IPS DF 6.9 (cell line): ENCODE data around the gene IKBKG.
"Not testable (repeated sequence)": the region's sequence is repeated elsewhere in the genome, so short reads cannot be mapped to it uniquely, and the experiment has no call there.

Experiments used
- DNase-seq: peaks from one replicate; pipeline ENCODE4 v3.0.0-alpha.2; 2013; ENCODE audit warnings: low read depth, low spot score
- H3K27ac ChIP-seq: one replicate; pipeline ENCODE4 v1.5.1; 2013; ENCODE audit warnings: low read length, control low read depth
- H3K27me3 ChIP-seq: 2 replicates; pipeline ENCODE4 v1.6.1; 2013; ENCODE audit warnings: mild to moderate bottlenecking, low read length; ENCODE audit not compliant: control insufficient read depth, insufficient read depth
- H3K36me3 ChIP-seq: 2 replicates; pipeline ENCODE4 v1.6.1; 2013; ENCODE audit warnings: low read length; ENCODE audit not compliant: control insufficient read depth, insufficient read depth
- H3K4me1 ChIP-seq: 2 replicates; pipeline ENCODE4 v1.6.1; 2013; ENCODE audit warnings: low read length; ENCODE audit not compliant: control insufficient read depth, insufficient read depth
- H3K4me3 ChIP-seq: 2 replicates; pipeline ENCODE4 v1.5.1; 2013; ENCODE audit warnings: mild to moderate bottlenecking, low read length
- H3K9me3 ChIP-seq: 2 replicates; pipeline ENCODE4 v1.6.1; 2013; ENCODE audit warnings: low read length, inconsistent platforms; ENCODE audit not compliant: control insufficient read depth, insufficient read depth
- WGBS: extraction: QIAGEN DNeasy Blood & Tissue Kit; methylation state at CpG from one replicate; pipeline ENCODE4 v1.1.7; 2013; ENCODE audit warnings: mixed read lengths, missing lambda C conversion rate; ENCODE audit not compliant: insufficient read length, insufficient coverage; 5-methylcytosine and 5-hydroxymethylcytosine counted together

The IKBKG gene

DNA sequence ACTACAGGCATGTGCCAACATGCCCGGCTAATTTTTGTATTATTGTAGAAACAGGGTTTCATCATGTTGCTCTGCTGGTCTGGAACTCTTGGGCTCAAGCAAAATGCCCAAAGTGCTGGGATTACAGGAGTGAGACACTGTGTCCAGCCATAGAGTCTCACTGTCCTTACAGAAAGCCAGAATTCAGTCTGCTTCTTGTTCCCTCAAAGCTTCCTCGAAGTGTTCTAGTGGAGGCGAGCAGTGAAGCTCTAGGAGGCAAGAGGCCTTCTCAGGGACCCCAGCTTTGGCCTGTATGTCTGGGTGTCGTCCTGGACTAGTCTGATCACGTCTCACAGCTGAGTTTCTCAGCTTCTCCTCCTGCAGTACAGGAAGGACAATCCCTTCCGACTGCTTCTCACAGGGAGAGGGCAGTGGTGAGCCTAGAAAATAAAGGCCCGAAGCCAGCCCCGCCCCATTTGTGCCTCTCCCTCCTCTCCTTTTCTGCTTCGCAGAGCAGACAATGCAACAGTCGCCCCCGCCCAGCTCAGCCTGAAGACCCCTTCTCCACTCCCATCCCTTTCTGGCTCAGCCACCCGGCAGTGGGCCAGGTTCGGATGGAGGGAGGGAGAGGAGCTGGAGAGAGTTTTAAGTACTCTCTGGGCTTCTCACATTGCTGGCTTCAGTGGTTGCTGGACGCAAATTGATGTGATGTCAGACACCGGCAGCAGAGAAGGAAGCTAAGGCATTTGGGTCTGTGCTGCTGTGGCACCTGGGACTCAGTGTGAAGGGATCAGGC lies 20.3 kb upstream of the IKBKG start:
- no peak for DNase-seq

GRCh38 chrX:154529206-154529612 lies 18.2 kb upstream of the IKBKG start:
- H3K4me3 ChIP-seq: no peak overlapping the region
- no peaks in the 10 kb centered on the region for H3K9me3 ChIP-seq
- no CpG with 5 or more reads among the region's 6 CpGs for WGBS
- no peak for DNase-seq
- no peaks in the 10 kb centered on the region; the same call in 1 of the 2 replicates for H3K4me1 ChIP-seq
- peaks cover 11% of the 10 kb centered on the region for H3K36me3 ChIP-seq
- no peaks in the 10 kb centered on the region for H3K27me3 ChIP-seq
- no peak overlapping the region for H3K27ac ChIP-seq

More for the DNA sequence above, 20.3 kb upstream of the IKBKG start:
- Histone ChIP-seq H3K36me3 (no peaks in the 10 kb centered on the region), H3K4me3 (peak overlapping the region; percentile 17; the same call in 1 of the 2 replicates), H3K27ac (no peak overlapping the region), H3K9me3 (no peaks in the 10 kb centered on the region), H3K27me3 (no peaks in the 10 kb centered on the region), H3K4me1 (no peaks in the 10 kb centered on the region; the same call in 1 of the 2 replicates)
- WGBS: no CpG with 5 or more reads among the region's 15 CpGs

- Histone ChIP-seq H3K9me3 (no peaks in the 10 kb centered on the region), H3K36me3 (peaks cover 15% of the 10 kb centered on the region), H3K4me1 (no peaks in the 10 kb centered on the region; the same call in 1 of the 2 replicates), H3K4me3 (no peak overlapping the region), H3K27me3 (no peaks in the 10 kb centered on the region), H3K27ac (no peak overlapping the region)
- no peak for DNase-seq
- no CpG with 5 or more reads among the region's 11 CpGs for WGBS
These were observed 17.1 kb upstream of the IKBKG start for GRCh38 chrX:154530286-154530685.

- DNase-seq: no peak
- H3K4me1 ChIP-seq: no peaks in the 10 kb centered on the region; the same call in 1 of the 2 replicates
- H3K9me3 ChIP-seq: no peaks in the 10 kb centered on the region
- H3K27ac ChIP-seq: no peak overlapping the region
- no peaks in the 10 kb centered on the region for H3K27me3 ChIP-seq
- peaks cover 15% of the 10 kb centered on the region for H3K36me3 ChIP-seq
- WGBS: no CpG with 5 or more reads among the region's 16 CpGs
- no peak overlapping the region for H3K4me3 ChIP-seq
These were observed 15.8 kb upstream of the IKBKG start for GRCh38 chrX:154531626-154532025.

GRCh38 chrX:154532690-154533089 lies 14.7 kb upstream of the IKBKG start:
- H3K27me3 ChIP-seq: no peaks in the 10 kb centered on the region
- H3K27ac ChIP-seq: no peak overlapping the region

DNA sequence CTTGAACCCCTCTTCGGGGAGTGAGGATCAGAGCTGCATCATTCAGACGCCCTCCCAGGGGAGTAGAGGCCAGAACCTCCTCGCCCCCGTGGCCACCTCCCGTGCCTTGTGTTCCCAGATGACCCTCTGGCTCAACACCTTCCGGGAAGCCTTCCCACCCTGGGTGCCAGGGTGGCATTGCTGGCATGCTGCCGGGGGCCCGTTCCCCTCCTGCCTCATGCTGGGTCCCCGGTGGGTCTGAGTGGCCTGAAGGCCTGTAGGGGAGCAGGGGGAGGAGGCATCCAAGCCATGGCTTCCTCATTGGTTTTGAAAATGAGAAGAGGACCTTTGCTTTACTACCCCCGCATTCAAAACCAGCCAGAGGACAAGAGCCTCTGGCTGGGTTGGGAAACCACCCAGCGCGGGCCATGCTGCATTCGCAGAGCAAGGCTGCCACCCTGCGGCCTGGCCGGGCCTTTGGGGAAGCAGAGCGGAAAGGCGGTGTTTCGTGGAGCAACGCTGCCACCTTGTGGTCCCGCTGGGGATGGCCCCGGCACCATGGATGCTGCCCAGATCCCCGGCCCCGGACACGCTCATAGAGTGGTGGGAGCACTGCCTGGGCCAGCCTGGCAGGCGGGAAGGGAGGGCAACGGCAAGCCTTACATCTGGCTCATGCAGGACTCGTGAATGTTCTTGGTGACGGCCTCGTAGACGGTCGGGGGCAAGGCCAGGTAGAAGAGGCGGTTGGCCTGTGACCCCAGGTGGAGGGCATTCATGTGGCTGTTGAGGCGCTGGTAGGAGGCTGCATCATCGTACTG lies 12.7 kb upstream of the IKBKG start:
- H3K27ac ChIP-seq: no peak overlapping the region
- DNase-seq: no peak
- H3K4me1 ChIP-seq: no peaks in the 10 kb centered on the region
- WGBS: no CpG with 5 or more reads among the region's 34 CpGs
- no peaks in the 10 kb centered on the region for H3K9me3 ChIP-seq
- peaks cover 15% of the 10 kb centered on the region for H3K36me3 ChIP-seq
- no peaks in the 10 kb centered on the region for H3K27me3 ChIP-seq
- H3K4me3 ChIP-seq: no peak overlapping the region

More at GRCh38 chrX:154532690-154533089, 14.7 kb upstream of the IKBKG start:
- no peaks in the 10 kb centered on the region for H3K4me1 ChIP-seq
- WGBS: no CpG with 5 or more reads among the region's 23 CpGs
- H3K9me3 ChIP-seq: no peaks in the 10 kb centered on the region
- no peak overlapping the region for H3K4me3 ChIP-seq
- DNase-seq: no peak
- H3K36me3 ChIP-seq: peaks cover 15% of the 10 kb centered on the region

DNA sequence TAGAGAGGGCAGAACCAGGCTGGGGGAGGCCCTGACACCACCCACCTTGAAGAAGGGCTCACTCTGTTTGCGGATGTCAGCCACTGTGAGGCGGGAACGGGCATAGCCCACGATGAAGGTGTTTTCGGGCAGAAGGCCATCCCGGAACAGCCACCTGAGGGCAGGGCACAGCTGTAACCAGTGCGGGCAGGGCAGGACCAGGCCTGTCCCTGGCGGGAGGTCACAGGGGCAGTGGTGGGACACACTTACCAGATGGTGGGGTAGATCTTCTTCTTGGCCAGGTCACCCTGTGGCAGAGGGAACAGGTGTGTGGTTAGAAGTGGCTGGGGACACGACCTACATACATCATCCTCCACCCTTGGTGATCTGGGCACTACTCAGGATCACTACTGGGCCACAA lies 11.5 kb upstream of the IKBKG start:
- WGBS: no CpG with 5 or more reads among the region's 9 CpGs
- H3K27me3 ChIP-seq: no peaks in the 10 kb centered on the region
- H3K4me3 ChIP-seq: no peak overlapping the region
- H3K27ac ChIP-seq: no peak overlapping the region
- H3K36me3 ChIP-seq: peaks cover 15% of the 10 kb centered on the region
- no peak for DNase-seq
- no peaks in the 10 kb centered on the region for H3K9me3 ChIP-seq
- no peaks in the 10 kb centered on the region for H3K4me1 ChIP-seq

DNA sequence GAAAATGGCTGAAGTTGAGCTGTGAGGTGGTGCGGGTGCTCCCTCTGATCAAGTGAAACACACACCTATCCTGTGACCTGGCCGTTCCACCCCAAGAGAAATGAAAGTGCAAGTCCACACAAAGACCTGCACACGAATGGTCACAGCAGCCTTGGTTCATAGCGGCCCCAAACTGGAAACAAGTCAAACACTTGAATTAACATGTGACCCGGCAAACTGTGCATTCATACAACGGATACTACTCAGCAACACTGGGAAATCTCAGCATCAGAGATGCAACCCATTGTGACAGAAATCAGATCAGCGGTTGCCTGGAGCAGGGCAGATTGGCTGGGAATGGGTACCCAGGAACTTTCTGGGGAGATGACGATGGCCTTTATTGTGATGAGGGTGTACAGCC lies 8.3 kb upstream of the IKBKG start:
- WGBS: no CpG with 5 or more reads among the region's 8 CpGs
- H3K36me3 ChIP-seq: peaks cover 9% of the 10 kb centered on the region
- no peak overlapping the region for H3K4me3 ChIP-seq
- H3K9me3 ChIP-seq: no peaks in the 10 kb centered on the region
- no peaks in the 10 kb centered on the region for H3K27me3 ChIP-seq
- H3K27ac ChIP-seq: no peak overlapping the region
- no peak for DNase-seq
- H3K4me1 ChIP-seq: no peaks in the 10 kb centered on the region

GRCh38 chrX:154540365-154540764 lies 7.1 kb upstream of the IKBKG start:
- H3K4me3 ChIP-seq, H3K36me3 ChIP-seq, H3K4me1 ChIP-seq, H3K27me3 ChIP-seq, DNase-seq, H3K27ac ChIP-seq, H3K9me3 ChIP-seq: not testable (repeated sequence)
- WGBS: no CpG with 5 or more reads among the region's 7 CpGs

- Histone ChIP-seq H3K36me3 (peaks cover 9% of the 10 kb centered on the region; the same call in 1 of the 2 replicates), H3K27ac (no peak overlapping the region), H3K9me3 (no peaks in the 10 kb centered on the region), H3K27me3 (no peaks in the 10 kb centered on the region), H3K4me1 (peaks cover 2% of the 10 kb centered on the region; the same call in 1 of the 2 replicates), H3K4me3 (no peak overlapping the region)
- no peak for DNase-seq
- WGBS: no CpG with 5 or more reads among the region's 19 CpGs
These were observed 6.4 kb upstream of the IKBKG start for GRCh38 chrX:154540897-154541535.
